Tibial artery (tissue), 4 donors: ENCODE measurements around the gene IQCH.
A peak's percentile ranks its signal among the peaks of the same experiment; 100 is the strongest.
"Not testable (repeated sequence)": the region's sequence is repeated elsewhere in the genome, so short reads cannot be mapped to it uniquely, and the experiment has no call there.

Experiments
- DNase-seq, 2 donors: peaks; one replicate each; pipeline ENCODE4 v3.0.0-alpha.2; 2019
- H3K27ac ChIP-seq, 2 donors: fragments of 200-600 bp; sonication (generic) in 1 of 2; 1 replicate in 1 of 2; 2 replicates in 1 of 2; pipeline ENCODE4 v1.5.1; 2018 to 2019; ENCODE audit warnings: mild to moderate bottlenecking in 1 of 2
- H3K27me3 ChIP-seq, 2 donors: fragments of 200-600 bp; sonication (generic) in 1 of 2; one replicate each; pipeline versions ENCODE4 v1.5.1 to v1.6.0; 2016 to 2019
- H3K36me3 ChIP-seq, 3 donors: fragments of 200-600 bp; sonication (generic) in 2 of 3; one replicate each; pipeline ENCODE4 v1.5.1; 2016 to 2019; ENCODE audit warnings: mild to moderate bottlenecking in 2 of 3
- H3K4me1 ChIP-seq, 4 donors: fragments of 200-600 bp; sonication (generic) in 2 of 4; 1 replicate in 3 of 4; 2 replicates in 1 of 4; pipeline ENCODE4 v1.5.1; 2016 to 2019
- H3K4me3 ChIP-seq, 2 donors: fragments of 200-600 bp; sonication (generic) in 1 of 2; 1 replicate in 1 of 2; 2 replicates in 1 of 2; pipeline ENCODE4 v1.5.1; 2018 to 2019; ENCODE audit warnings: mild to moderate bottlenecking in 2 of 2
- H3K9me3 ChIP-seq, 3 donors: fragments of 200-600 bp; sonication (generic) in 1 of 3; one replicate each; pipeline ENCODE4 v1.5.1; 2016 to 2019
- CTCF ChIP-seq, 2 experiments: fragments of 200-600 bp in 1 of 2; fragments of 450-650 bp in 1 of 2; IDR thresholded peaks; one replicate each; pipeline ENCODE4 v1.5.1; 2017 to 2019; ENCODE audit warnings: antibody characterized with exemption in 2 of 2, mild to moderate bottlenecking in 1 of 2, moderate library complexity in 1 of 2
- intact Hi-C: fragments of 100-400 bp; cut with DNase I; formaldehyde crosslinking; loops from one replicate; pipeline ENCODE4 v1.15.0; 2023; ENCODE audit warnings: low total_unique reads

IQCH gene

GRCh38 chr15:67419705-67420104 is 165.1 kb downstream of the IQCH start:
- Histone ChIP-seq H3K36me3 (no peaks in the 10 kb centered on the region), H3K27me3 (no peaks in the 10 kb centered on the region), H3K27ac (no peak overlapping the region), H3K9me3 (no peaks in the 10 kb centered on the region), H3K4me3 (no peak overlapping the region), H3K4me1 (peaks cover 0 to 2% (median 0%) of the 10 kb centered on the region in 4 donors)
- DNase-seq = no peak
- TF ChIP-seq CTCF (IDR thresholded peaks at IDR 0.05) = no peak
- intact Hi-C loops = no loop called here

GRCh38 chr15:67420137-67420536 is 165.6 kb downstream of the IQCH start:
- Histone ChIP-seq H3K9me3 (no peaks in the 10 kb centered on the region), H3K4me3 (no peak overlapping the region), H3K4me1 (no peaks in the 10 kb centered on the region), H3K27me3 (no peaks in the 10 kb centered on the region), H3K27ac (no peak overlapping the region), H3K36me3 (no peaks in the 10 kb centered on the region)
- no peak for DNase-seq
- no peak for TF ChIP-seq CTCF (IDR thresholded peaks at IDR 0.05)
- intact Hi-C loops = no loop called here

GRCh38 chr15:67421105-67421504 is 166.5 kb downstream of the IQCH start:
- no peak for TF ChIP-seq CTCF (IDR thresholded peaks at IDR 0.05)
- no peak overlapping the region for H3K4me3 ChIP-seq
- H3K9me3 ChIP-seq = no peaks in the 10 kb centered on the region
- no peaks in the 10 kb centered on the region for H3K4me1 ChIP-seq
- DNase-seq = no peak
- H3K27ac ChIP-seq = no peak overlapping the region
- no peaks in the 10 kb centered on the region for H3K27me3 ChIP-seq
- intact Hi-C loops = no loop called here
- H3K36me3 ChIP-seq = no peaks in the 10 kb centered on the region

GRCh38 chr15:67422296-67422695 is 167.7 kb downstream of the IQCH start:
- intact Hi-C loops = no loop called here
- no peaks in the 10 kb centered on the region for H3K36me3 ChIP-seq
- H3K27ac ChIP-seq = no peak overlapping the region
- no peaks in the 10 kb centered on the region for H3K27me3 ChIP-seq
- no peak for TF ChIP-seq CTCF (IDR thresholded peaks at IDR 0.05)
- no peak overlapping the region for H3K4me3 ChIP-seq
- no peak for DNase-seq
- no peaks in the 10 kb centered on the region for H3K9me3 ChIP-seq
- no peaks in the 10 kb centered on the region for H3K4me1 ChIP-seq

GRCh38 chr15:67433495-67434099 is 179.0 kb downstream of the IQCH start:
- peak in 1 of 2 donors; percentile 43 for DNase-seq
- H3K27ac ChIP-seq = no peak overlapping the region
- H3K4me1 ChIP-seq = no peaks in the 10 kb centered on the region
- H3K27me3 ChIP-seq = no peaks in the 10 kb centered on the region
- no peaks in the 10 kb centered on the region for H3K36me3 ChIP-seq
- H3K4me3 ChIP-seq = no peak overlapping the region
- TF ChIP-seq CTCF (IDR thresholded peaks at IDR 0.05) = peak; percentile 73 to 74
- H3K9me3 ChIP-seq = no peaks in the 10 kb centered on the region
- intact Hi-C loops = loop anchor here (2.0 kb wide), 1 partner anchor 487 kb away; no protein-coding TSS in a partner anchor

- H3K27ac ChIP-seq, intact Hi-C loops, H3K27me3 ChIP-seq, H3K4me3 ChIP-seq, DNase-seq, H3K9me3 ChIP-seq, H3K4me1 ChIP-seq, H3K36me3 ChIP-seq: not testable (repeated sequence)
These were observed 182.0 kb downstream of the IQCH start for GRCh38 chr15:67436351-67437250.
